HT1080 (cell line): ENCODE results near the gene PRRG3. TPM values are rescaled to one million over a fixed set of nuclear protein-coding genes. Genes with fewer than 3 reads are reported as not detected.

ENCODE experiments used
- DNase-seq: peaks from one replicate; pipeline ENCODE4 v3.0.0-alpha.2; 2015; ENCODE audit warnings: low read depth
- total RNA-seq: library from RNA; depleted of rRNA; stranded (reverse); fragments of >200 nt; shearing (Covaris generic); gene quantifications from 2 replicates; pipeline ENCODE4 v1.2.3, GENCODE V29; 2014

The PRRG3 gene
- total RNA-seq, 1 experiment from 2014 or later: not detected

DNA sequence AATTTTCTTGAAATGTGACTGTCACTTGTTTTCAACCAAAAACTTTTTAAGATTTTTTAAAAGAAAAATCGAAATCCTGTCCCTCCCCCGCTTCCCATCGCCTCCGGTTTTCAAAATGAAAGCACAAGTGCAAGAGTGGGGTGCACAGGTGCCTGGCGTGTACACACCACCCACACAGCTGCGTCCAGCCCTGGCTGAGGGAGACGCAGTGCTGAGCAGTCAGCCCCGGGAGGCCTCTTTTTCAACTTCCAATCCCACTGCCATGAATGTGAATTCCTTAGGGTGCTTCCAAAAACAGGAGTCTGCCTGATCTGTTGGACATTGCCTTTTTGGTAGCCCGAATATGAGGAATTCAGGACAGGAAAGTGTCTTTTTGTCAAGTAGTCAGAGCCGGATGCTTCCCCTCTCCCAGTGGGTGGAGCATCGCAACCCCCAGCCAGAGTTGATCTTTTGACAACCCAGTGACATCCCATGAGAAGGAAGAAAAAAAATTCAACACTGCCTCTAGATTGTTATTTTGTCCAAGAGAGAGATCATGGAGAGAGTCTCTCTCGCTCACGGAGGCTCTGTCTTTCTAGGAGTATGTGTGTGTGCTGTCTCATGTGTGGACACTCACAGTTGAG is 8.9 kb downstream of the PRRG3 start:
- no peak for DNase-seq

DNA sequence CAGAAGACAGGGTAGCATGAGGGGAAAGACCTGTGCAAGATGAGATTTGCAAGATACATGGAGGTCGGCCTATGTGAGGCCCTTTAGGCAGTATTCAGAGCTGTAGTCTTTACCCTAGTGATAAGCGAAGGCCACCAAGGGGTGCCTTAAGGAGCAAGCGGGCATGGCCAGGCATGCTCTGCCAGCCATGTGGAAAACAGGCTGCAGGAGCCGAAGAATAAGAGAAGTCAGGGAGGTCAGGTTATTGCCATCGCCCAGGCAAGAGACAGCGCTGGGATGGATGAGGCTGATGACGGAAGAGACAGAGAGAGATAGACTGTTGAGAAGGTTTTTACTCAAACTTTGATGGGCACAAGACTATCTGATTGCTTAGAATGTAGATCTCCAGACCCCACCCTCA is 13.6 kb downstream of the PRRG3 start:
- no peak for DNase-seq

DNA sequence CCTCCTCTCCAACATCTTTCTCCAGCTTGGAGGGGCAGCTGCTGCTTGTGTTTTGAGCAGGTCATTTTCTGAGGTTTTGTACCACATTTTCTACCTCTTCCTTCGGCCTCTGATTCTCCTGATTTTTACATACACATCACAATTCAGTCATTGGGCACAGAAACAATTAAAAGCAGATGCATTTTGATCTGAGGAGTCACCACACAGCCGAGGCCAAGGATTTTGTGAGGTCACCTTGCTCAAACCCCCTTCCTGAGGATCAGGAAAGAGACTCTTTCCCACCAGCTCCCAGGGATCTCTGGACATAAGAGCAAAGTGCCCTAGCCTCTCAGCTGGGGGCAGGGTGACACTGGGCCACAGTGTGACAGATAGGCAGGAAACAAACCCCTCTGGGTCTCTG is 15.2 kb downstream of the PRRG3 start:
- DNase-seq: no peak

DNA sequence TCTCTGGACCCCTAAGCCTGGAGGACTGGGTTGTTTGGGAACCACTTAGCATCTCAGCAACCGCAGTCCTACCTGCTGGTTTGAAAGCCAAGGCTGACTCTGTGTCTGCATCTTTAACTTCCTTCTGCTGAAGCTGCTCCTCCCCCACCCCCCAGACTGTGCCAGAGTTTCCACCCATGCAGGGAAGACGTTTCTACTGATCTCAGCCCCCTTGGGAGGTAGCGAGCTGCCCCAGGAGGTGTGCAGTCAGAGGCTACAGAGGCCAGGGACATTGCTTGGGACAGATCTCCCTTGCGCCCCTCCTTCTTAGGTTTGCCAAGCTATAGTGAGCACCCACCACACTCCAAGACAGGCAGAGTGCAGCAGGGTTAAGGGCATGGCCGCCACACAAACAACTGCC is 15.9 kb downstream of the PRRG3 start:
- DNase-seq: no peak

DNA sequence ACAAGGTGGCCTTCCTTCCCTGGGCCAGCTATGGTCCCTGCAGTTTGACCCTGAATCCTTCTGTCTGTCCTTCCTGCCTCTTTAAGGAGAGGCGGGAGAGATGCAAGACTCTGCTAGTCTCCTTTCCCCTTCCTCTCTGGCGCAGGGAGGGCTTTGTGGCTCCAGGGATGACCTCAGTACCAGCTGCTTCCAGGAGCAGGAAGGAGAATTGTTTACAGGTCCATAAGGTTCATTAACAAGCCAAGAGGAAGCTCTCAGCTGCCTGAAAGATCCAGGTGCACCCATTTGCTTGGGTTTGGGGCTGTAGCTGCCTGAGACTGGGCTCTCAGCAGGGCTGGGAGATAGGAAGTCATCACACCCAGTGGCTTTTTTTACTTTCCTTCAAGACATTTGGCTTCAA is 16.5 kb downstream of the PRRG3 start:
- DNase-seq: peak; percentile 18

DNA sequence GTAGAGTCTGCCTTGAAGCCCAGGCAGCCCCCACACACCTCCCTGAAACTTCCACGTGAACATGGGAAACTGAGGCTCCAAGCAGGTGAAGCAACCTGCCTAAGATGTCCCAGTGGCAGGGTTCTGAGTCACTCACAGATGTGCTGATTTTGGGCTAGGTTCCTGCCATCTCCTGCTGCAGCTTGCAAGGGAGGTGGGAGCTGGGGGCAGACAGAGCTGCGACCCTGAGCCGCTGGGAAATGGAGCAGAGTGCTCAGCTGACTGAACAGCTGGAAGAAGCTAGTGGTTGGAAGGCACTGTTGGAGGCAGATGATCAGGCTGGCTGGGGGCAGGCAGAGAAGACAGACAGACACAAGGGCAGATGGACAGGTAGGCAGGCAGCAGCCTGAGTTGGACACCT is 17.0 kb downstream of the PRRG3 start:
- DNase-seq: no peak

- DNase-seq: peak; percentile 6
These were observed 18.6 kb downstream of the PRRG3 start for GRCh38 chrX:151713849-151714248.

DNA sequence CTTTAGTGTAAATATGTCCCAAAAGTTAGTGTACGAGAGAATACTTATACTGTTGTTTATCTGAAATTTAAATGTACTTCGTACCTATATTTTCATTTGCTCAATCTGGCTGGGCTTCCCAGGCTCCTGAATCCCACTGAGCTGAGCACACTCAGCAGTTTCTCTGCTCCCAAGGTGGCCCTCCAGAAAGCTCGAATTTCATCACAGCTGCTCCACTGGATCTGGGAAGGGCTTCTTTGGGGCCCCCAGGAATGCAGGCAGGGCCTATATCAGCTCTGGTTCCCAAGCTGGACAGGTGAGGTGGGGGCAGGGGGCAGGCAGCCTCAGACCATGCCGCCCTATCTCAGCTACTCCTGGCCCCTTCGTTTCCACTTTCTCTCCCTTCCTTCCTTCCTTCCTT is 19.1 kb downstream of the PRRG3 start:
- DNase-seq: no peak

DNA sequence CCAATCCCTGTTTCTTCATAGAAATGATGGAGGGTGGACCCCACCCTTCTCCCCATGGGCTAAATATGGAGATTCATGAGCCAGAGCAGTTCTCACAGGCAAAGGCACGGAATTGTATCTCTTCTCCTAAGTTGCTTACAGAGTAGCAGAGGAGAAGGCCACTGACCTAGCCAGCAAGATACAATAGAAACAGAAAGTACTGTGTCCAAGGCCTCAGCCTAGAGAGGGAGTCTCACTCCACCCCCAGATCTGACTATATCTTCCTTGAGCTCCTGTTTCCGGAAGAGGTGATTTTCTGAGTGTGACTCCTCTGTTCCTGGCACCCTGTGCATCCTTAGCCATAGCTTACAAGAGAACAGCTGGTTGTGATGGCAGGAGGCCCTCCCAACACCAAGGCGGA is 20.5 kb downstream of the PRRG3 start, which contains the start of gene FATE1:
TSS of gene FATE1 (plus strand) at position 284 of the 400 bp plus-strand sequence. CDS start at position 369, 85 bp downstream.
- no peak for DNase-seq

DNA sequence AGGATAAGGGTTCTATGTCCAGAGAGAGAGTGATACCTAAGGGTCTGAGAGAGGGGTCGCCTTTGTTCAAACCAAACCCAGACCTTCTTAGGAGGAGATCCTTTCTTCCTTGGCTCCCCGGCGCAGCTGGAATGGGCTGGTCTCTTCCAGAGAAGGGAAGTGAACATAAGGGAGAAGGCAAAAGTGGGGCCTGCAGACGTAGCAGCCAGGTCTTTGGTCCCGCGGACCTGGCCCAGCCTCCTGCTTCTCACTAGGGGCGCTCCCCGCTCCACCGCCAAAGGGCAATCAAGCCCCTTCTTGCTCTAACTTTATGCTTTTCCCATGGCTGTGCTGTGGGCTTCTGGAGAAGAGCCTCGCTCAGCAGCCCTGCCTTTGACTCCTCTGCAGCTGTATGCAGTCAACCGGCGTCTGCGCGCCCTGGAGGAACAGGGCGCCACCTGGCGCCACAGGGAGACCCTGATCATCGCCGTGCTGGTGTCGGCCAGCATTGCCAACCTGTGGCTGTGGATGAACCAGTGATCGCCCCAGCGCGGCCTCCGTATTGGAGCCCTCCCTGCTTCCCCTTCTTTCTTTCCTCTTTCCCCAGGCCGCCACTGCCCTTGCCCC is 27.1 kb downstream of the PRRG3 start:
- DNase-seq: peak; percentile 13

GRCh38 chrX:151723156-151723760 is 28.0 kb downstream of the PRRG3 start:
- no peak for DNase-seq

- DNase-seq: no peak
These were observed 29.5 kb downstream of the PRRG3 start for GRCh38 chrX:151724563-151725337.

- no peak for DNase-seq
These were observed 30.0 kb downstream of the PRRG3 start for GRCh38 chrX:151725338-151725614.

DNA sequence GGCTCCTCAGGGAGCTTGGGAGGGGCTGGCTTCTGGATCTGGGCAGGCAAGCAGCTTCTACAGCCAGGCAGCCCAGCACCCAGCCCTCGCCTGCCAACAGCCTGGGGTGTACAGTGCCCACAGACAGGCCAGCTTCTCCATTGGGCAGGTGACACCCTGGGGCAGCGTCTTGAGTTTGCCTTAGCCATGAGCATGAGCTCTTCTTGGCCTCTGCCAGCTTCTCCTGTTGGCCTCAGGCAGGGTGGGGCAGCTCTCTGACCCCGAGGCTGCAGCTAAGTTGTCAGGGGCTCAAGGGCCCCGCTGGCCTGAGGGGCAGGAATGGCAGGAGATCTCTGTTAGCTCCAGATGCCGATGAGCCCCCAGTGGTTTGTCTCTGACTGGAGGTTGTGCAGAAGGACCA is 31.5 kb downstream of the PRRG3 start:
- no peak for DNase-seq

DNA sequence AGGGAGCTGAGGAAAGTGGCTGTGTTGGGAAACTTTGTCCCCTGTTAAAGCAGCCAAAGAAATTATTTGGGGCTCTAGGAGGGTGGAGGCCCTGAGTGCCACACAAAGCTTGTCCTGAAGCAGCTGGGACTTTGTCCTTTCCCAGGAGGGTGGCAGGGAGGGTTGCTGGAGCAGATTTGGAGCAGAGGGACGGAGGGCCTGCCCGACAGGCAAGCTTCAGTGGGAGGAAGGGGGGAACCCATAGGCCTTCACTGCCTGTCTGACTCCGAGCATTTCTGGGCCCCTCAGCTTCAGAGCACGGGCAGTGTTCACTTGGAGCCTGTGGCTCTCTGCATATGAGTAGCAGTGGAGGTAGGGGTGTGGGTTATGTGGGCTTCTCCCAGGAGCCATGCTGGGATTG is 32.1 kb downstream of the PRRG3 start:
- DNase-seq: no peak

DNA sequence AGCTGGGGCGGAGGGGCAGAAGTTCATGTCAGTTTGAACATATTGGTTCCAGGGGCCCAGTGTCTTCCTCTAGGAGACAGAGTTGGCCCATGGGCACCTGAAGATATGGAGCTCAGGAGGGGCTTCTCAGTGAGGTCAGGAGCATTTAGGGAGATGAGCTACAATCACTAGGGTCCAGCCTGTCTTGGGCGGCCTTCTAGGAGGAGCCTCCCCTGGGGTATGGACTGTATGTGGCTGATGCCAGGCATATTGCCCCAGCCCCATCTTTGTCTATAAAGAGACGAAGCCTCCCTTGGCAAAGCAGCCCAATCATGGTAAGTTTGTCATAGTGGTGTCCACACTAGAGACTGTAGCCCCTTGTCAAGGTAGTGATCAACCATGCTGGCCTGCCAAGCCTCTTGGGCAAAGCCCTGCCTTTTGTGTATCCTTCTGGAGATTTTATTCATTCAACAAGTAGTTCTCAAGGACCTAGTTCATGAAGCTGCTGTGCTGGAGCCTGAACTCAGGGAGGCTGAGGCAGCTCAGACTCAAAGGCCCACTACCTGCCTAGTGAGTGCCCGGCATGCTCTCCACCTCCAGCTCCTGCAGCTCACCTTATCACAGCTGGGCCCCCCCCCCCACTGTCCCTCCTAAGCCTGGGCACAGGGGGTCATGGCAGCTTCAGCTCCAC is 33.9 kb downstream of the PRRG3 start:
- no peak for DNase-seq

GRCh38 chrX:151734446-151734845 is 39.2 kb downstream of the PRRG3 start, which contains the start of gene CNGA2:
Gene CNGA2 (plus strand): TSS chrX:151734746. CDS start chrX:151738484, 3,738 bp downstream.
- DNase-seq: no peak

DNA sequence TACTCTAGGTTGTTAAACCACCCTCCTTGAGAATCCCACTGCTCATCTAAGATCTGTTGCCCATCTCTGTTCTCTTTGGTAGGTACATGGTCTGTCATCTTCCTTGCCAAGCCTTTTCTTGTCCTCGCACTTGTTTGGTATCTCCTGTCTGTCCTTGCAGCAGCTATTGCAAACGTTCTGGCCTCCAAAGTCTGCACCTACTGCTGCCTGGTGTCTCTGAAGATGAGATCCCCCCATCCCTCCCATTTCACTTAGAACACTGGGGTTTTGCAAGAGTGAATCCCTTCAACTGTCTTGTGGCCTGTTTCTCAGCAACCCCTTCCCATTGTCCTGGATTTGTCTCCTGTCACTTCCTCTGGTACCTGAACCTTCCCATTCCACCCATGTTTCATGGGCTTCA is 40.0 kb downstream of the PRRG3 start:
- no peak for DNase-seq

GRCh38 chrX:151736685-151737084 is 41.4 kb downstream of the PRRG3 start:
- no peak for DNase-seq

- no peak for DNase-seq
These were observed 42.2 kb downstream of the PRRG3 start for GRCh38 chrX:151737494-151737893.

- no peak for DNase-seq
These were observed 43.5 kb downstream of the PRRG3 start for GRCh38 chrX:151738751-151739150.

- DNase-seq: no peak
These were observed 46.3 kb downstream of the PRRG3 start for GRCh38 chrX:151741606-151742005.
